HG03558 (cell line): ENCODE measurements around the gene IFIT5.
"Not testable (repeated sequence)": the region's sequence is repeated elsewhere in the genome, so short reads cannot be mapped to it uniquely, and the experiment has no call there.

Experiments used
- ATAC-seq: cut with Tn5 transposase; IDR thresholded peaks from one replicate; pipeline ENCODE4 v1.9.1; 2021; ENCODE audit warnings: moderate number of reproducible peaks; ENCODE audit not compliant: unreplicated experiment; ENCODE audit errors: extremely low read depth

IFIT5 gene

DNA sequence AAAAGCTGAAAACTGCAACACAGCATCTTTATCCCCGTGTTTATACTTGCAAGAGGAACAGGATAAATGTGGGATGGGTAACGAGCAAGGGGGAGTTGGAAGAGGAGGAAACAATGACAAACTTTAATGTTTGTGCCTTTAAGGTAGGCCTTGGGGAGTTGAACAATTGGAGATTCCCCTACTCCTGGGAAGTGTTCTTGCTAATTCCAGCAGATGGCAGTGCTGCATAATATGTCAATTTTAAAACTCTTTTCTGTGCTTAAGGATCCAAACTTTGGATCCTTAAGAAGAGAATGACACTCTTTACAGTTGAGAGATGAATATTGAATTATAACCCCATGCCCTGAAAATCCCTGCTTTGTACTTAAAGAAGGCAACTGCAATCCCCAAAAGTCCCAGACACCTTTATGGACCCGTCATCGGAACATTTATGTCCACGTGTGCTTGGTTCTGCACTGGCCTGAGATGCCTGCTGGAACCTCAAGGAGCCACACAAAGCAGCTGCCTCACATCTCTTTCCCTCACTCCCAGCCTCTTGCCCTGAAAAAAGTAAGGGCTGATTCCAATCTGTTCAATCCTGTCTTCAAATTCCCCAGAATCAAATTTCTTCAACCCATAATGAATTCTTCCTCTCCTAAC is 12.0 kb downstream of the IFIT5 start:
- no peak for ATAC-seq

DNA sequence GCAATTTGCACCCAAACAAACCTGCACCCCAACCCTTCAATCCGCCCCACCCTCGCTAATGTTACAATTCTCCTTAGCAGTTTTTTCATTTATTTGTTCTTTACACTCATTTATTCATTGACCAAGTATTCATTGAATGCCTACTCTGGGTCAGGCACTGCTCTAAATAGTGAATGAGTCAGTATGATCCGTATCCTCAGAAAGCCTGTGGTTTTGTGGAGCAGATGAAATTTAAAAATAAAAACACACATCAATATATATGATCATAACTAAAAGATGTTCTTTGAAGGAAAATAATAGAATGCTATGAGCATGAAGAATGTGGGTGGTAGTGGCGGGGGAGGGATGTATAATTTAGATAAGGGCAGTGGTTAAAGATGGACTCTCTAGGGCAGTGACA is 13.3 kb downstream of the IFIT5 start:
- ATAC-seq, result no peak

DNA sequence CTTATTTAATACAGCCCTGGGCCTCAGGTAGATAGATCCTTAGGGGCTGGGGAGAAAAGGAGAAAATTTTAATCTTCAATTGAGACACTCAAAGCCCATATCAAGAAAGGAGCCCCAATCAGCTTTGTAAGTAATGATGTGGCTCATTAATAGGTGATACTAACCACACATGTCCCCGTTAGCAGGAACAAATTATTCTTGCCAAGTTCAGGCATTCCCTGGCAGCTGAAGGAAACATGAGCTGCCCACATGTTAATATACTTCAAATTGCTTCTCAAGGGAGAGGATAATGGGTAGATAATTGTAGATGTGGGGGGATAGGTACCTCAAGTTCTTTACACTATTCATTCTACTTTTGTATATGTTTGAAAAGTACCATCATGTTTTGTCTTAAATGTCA is 14.5 kb downstream of the IFIT5 start:
- ATAC-seq, result no peak

DNA sequence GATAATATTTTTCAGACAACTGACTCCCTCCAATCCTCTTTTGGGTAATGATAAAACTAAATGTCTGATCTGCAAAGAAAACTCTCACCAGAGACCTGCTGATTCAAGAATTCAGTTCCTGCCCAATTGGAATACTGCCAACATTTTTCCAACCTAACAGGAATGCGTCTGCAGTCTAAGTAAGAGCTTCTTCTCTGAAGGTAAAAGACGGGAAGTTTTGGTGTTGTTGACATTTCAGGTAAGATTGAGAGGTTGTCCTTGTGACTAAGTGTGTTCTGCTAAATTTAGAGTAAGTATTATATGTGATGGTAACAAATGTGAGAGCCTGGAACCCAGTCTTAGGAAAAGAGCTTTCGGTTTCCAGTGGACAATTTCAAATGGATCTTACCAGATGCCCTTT is 17.6 kb downstream of the IFIT5 start:
- no peak for ATAC-seq

DNA sequence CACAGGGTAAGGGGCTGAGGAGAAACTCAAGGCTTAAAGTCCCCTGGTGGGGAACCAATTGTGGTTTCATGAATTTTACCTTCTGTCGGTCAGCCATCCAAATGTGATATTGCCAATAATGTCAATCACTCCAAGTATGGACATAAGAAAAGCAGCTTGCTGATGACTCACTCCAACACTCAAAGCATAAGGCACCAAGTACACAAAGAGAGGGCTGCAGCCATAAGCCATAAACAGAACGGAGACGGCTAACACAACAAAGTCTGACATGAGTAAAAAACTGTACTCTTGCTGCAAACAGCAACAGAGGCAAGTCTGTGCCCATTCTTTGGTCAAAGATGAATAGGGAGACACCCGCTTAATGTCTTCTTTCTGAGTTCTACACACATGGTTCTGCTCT is 24.2 kb downstream of the IFIT5 start:
- ATAC-seq, result no peak

DNA sequence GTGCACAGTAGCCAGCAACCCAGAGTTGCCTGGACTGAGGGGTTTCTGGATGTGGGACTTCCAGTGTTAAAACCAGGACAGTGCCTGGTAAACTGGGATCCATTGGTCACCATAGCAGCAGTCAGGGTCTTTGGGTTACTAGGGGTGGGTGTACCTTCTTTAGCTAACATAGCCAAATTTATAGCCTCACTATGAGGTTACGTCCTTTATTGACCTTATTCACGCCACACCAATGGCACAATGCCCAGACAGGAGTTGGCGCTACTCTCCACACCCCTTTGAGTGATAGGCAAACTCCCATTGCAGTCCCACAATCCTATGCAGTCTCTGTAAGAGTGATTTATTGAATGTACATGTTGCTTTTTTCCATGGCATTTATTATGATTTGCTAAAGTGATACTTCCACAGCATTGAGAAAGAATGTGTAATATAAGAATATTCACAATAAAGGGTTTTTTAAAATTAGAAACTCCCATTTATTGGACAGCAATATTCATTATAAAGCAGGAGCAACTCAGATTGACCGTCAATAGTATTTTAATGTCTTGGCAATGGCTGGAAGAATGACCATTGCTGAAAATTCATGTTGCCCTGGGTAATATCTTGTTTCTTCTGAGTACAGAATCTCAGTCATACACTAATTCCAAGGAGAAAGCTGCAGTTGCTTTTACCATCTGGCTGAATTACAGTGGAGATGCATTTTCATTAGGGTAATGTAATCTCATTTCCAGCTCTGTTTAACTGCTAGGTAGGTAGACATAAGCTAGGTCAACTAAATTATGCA is 26.1 kb downstream of the IFIT5 start:
- no peak for ATAC-seq

DNA sequence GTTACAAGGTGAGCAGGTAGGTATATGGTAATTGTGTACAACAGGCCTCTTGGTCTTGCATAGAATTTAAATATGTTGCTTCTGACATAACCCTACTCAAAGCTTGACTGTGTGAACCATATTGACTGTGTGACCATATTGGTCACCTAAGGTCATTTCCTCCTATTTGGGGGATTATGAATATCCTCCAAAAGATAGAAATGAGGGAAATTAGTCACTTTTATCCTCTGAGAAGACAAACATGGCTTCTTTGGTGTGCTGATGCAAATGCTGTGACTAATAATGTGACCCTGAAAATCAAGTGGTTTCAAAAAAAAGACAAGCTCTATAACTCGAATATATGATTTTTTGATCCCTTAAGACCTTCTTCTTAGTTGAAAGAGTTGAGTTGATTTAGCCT is 27.9 kb downstream of the IFIT5 start:
- no peak for ATAC-seq

DNA sequence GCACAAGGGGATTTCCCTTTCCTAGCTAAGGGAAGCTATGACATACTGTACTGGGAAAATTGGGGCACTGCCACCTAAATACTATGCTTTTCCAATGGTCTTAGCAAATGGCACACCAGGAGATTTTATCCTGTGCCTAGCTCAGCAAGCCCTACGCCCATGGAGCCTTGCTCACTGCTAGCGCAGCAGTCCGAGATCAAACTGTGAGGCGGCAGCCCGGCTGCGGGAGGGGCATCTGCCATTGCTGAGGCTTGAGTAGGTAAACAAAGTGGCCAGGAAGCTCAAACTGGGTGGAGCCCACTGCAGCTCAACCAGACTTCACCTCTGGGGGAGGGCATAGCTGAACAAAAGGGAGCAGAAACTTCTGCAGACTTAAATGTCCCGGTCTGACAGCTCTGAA is 30.5 kb downstream of the IFIT5 start:
- not testable (repeated sequence) for ATAC-seq

DNA sequence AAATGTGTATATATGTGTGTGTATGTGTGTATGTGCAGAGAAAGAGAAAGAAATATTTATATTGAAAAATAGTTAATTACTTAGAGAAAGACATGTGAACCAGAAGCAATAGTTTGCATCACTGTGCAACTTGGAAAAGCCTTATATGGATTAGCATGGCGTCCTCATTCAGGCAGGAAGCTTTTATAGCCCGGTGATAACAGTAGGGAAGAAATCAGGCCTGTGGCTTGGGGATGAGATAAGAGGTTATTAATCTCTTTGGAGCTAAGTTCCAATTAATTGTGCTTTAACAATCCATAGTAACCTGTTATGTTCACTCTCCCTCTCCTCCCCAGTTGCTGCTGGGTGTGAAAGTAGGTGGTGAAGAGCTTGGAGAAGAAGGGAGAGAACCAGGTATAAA is 36.5 kb downstream of the IFIT5 start:
- ATAC-seq, result no peak

DNA sequence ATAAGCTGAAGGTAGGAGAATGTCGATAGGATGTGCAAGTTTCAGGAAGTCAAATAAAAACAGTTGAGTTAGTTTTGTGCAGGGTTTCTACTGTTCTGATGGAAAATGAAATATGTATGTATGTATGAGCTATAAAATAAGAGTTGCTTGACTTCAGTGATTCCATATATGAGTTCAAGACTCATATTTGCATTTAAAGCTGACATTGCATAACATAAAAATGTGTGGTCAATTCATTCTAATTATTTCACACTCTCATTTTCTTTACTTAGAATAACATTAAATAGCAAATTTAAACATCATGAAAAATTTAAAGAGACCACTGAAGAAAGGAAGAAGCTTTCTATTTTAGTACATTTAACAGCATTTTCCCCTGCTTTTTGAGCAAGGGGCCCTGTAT is 37.8 kb downstream of the IFIT5 start:
- ATAC-seq, result no peak

DNA sequence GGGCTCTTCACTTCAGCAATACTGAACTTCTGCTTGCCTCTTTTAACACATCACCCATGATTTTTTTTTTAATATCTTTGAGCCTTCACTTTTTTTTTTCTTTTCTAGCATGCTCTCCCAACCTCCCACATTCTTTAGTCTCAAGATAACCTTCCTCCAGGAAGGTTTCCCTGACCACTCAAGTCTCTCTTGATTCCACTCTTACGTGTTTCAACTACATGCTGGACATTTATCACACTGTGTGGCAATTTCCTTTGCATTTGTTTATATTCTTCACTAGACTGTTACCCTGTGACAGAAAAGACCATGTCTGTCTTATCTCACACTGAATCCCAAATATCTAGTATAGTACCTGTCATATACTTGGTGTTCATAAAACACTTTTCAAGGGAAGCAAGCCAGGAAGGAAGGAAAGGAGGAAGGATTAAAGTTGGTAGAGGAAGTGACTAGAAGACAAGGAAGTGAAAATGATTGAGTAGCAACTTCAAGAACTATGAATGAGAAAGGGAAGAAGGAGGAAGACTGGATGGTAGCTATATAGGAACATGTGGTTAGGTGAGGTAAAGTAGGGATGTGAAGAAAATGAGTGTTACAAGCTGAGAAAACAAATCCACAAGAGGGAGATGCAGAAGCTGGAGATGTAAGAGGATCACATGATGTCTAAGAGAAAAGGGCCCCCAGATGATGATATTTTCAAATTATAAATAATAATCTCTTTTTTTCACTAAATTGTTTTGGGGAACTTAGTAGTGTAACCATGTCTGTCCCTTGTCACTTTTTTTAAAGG is 40.4 kb downstream of the IFIT5 start:
- ATAC-seq, result no peak

DNA sequence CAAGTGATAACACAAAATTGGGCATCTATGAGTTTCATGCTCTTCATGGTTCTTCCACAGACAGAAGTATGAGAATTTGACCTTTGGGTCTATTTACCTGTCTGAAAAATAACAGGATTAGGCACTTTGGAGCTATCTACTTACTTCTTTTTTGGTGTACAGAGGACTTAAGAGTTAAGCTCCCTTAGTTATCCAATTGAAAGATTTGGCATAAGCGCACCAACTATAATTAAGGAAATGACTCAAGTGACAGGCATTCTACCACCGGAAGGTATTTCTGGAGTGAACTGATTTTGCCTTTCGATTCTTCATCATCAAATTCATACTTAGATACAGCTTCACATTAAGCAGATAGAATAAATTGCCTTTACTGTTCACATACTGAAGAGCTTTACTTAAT is 43.9 kb downstream of the IFIT5 start:
- no peak for ATAC-seq

DNA sequence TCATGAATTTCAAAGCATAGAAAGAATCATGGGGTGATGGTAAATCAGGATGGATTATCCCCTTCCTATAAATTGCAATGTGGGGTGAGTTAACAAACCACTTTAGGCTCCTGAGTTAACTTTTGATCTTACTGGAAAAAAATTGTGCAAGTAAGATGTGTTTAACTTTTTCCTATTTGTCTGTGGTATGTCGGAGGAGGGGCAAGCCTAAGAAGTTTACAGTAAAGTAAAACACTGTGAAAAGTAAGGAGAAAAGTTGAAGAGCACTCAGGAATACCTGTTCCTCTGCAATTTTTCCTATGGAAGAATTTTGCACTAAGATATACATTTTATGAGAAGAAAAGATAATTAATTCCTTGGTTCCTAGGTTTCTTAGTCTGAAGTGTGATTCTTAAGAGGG is 44.4 kb downstream of the IFIT5 start:
- no peak for ATAC-seq

DNA sequence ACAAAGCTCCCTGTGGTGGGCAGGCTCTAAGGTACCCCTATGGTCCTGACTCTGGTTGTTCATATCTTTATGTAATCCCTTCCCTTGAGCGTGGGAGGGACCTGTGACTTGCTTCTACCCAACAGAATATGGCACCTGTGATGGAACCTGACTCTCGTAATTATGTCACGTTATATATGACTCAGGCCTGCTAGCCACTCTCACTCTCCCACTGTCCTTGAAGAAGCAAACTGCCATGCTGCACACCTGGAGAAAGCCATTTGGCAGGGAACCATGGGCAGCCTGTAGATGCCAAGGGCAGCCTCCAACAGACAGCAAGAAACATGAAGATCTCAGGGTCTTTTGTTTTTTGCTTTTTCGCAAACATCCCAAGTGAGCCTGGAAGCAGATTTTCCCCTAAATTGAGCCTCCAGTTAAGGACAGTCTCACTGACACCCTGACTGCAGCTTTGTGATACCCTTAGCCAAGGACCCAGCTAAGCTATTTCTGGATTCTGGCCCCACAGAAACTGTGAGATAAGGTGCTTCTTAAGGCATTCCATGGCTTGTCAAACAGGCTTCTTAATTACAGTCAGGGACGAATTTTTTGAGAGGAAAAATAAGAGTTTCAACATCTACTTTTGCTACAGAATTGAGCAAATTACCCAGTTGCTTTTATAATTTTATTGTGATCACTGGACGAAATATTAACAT is 49.6 kb downstream of the IFIT5 start:
- no peak for ATAC-seq

DNA sequence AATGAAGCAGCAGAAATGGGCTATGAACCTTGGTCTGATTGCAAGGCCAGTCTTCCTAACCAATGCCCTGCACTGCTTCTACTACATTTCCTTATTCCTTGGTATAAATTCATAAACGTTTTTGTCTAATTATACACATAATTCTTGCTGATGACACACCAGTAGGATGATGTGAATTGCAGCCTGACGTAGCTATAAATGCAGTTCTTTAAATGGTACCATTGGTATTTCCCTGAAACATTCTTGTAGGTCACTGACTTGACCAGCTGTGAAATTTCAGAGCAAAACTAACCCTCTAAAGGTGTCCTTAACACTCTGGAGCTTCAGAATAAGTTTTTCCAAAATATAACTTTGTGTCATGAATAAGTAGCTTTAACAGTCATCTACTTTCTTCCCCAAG is 50.8 kb downstream of the IFIT5 start:
- no peak for ATAC-seq

DNA sequence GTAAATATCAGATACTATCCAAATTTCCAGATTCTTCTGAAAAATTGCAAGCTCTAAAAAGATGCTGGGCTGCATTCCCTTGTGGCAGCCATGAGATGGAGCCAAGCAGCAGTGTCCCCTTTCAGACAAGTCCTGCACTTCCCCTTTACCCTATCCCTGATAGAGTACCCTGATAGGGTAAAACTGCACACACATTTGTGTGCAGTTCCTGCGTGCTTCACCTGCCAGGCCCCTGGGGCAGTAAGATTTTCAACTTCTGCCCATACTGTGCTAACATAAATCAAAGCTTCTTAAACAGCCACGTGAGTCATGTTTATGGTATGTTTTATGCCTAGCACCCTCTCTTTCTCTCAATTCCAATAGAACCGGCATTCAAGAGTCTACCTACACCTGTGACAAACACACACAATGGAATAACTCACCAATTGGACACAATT is 52.2 kb downstream of the IFIT5 start:
- no peak for ATAC-seq

DNA sequence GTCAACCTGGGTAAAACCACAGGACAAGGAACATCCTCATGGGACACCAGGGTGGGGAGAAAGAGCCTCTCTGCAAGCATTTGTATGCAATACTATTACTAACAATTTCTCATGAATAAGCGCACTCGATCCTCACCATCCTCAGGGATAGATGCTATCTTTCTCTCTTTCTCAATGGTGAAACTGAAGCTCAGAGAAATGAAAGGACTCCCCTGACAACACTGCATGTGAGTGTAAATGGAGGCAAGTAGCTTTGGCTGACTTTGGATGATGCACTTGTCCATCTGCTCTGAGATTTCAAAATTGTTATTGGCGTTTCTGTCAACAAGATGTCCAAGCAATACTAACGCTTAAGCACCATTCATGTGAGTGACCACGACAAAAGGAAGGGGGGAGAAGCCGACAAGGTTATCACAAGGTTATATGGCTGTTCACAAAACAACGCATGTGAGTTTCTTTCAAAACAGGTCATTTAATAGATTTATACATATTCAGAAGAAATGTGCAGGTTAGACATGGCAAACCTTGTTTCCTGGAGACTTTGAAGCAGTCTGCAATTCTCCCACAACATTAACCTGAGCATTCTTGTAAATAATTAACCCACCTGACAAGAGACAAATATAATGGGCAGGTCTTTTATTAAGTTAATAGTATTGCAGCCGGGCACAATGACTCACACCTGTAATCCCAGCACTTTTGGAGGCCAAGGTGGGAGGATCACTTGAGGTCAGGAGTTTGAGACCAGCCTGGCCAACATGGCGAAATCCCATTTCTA is 54.0 kb downstream of the IFIT5 start:
- ATAC-seq, result no peak

DNA sequence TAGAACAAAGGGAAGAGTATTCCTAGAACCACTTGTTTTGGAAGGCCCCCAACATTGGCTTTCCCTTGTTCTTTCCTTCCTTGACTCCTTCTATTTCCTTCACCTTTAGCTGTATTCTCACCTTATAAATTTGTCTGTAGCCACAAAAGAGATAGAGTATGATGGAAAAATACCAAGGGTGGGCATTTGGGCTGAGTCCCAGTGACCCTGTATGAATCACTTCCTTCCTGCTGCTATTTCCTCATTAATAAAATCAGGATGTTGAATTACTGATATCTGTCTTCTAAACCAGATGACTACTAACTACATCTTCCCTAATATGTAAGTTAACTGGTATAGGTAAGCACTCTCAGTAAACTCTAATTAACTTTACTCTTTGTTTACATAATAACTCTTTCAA is 55.1 kb downstream of the IFIT5 start:
- no peak for ATAC-seq
